ENCODE measurements around the gene CCDC150. TPM values are rescaled to one million over a fixed set of nuclear protein-coding genes. Genes with fewer than 3 reads are reported as not detected.

Gene CCDC150
- total RNA-seq = 3.3 and 5.6 TPM in 2 replicates

GRCh38 chr2:196639180-196640030, at the start of gene CCDC150:
TSS of gene CCDC150 (plus strand) at chr2:196639715. CDS start at chr2:196639767, 52 bp downstream.

GRCh38 chr2:196592911-196593881, 46.3 kb upstream of the CCDC150 start, which contains the start of gene HECW2:
TSS of gene HECW2 (minus strand) at chr2:196593554.

Other genes starting within 250 kb of the CCDC150 start
- 69.7 and 69.8 TPM in 2 replicates for gene HECW2, start 46.2 kb upstream of the CCDC150 start, total RNA-seq
- gene GTF3C3, start 160.0 kb downstream of the CCDC150 start, total RNA-seq = 25.5 and 26.5 TPM in 2 replicates
- gene C2orf66, start 169.6 kb downstream of the CCDC150 start, total RNA-seq = not detected in 2 replicates